Dermis blood vessel endothelial cell (primary cell): ENCODE data around the gene BLOC1S1. TPM values are rescaled to one million over a fixed set of nuclear protein-coding genes. Genes with fewer than 3 reads are reported as not detected.

Experiments
- DNase-seq: peaks from one replicate; pipeline ENCODE4 v3.0.0; 2010
- total RNA-seq: library from RNA; depleted of rRNA; stranded (reverse); fragments of >200 nt; gene quantifications from 2 replicates; pipeline ENCODE4 v1.2.3, GENCODE V29; 2014

The BLOC1S1 gene
- total RNA-seq, 1 donor from 2014 or later, result 55.8 TPM

DNA sequence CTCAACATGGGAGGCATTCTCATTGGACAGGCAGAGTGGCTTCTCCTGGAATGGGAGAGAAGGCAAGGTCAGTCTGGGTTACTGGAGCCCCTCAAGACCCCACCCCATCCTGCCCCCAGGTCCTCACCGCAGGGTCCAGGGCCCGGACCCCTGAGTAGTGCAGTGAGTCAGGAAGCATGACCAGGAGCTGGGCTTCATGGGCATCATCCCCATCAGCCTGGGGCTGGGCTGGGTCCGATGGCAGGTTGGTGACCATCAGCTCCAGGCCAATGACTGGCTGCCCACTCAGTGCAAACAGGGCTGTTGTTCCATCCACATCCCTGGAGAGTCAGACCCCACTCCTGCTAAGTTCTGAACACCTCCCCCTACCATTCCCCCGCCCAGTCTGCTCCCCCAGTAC lies 21.2 kb upstream of the BLOC1S1 start:
- no peak for DNase-seq

DNA sequence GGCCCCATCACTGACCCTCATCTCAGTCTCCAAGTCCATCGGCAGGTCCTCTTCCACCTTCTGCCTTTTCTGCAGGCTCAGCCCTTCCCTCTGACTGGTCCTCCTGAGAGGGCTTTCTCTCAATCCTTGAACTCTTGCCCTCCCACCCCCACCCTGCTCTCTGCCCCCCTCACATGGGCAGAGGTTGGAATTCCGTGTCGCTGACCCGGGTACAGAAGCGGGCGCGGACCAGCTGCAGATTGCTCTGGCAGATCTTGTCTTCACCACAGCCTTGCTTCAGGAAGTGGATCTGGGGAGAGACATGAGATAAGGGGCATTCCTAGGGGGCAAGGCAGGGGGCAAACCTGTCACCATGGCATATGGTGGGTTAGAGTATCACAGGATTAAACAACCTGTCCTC lies 20.5 kb upstream of the BLOC1S1 start:
- no peak for DNase-seq

- DNase-seq, result no peak
Observed at GRCh38 chr12:55696141-55696540, 19.7 kb upstream of the BLOC1S1 start.

DNA sequence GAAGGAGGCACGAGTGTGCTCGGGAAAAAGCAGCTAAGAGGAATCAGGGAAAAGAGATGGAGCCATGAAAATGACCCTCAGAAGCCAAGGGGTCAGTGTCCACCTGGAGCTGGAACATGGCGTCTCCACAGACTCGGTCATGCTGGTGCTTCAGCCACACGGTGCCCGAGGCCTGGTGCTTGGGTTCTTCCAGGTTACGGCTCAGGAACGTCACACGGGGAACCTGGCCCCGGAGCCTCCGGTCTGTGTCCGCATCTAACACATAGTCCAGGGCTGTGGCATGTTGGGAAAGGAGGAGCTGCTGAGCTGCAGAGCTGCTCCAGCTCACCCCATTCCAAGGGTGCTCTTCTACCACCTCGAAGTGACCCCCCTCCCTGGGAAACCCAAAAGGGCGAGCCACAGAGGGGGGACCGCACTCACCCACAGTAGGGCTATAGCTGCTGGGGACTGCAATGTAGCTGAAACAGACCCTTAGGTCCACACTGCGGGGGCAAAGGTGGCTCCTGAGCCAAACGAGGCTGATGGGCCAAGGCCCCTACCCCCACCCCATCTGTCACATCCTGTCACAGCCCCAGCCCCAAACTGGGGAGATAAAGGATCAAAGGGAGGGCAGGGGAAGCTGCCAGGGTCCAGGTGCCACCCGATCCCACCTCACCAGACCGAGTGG lies 18.9 kb upstream of the BLOC1S1 start:
- no peak for DNase-seq

DNA sequence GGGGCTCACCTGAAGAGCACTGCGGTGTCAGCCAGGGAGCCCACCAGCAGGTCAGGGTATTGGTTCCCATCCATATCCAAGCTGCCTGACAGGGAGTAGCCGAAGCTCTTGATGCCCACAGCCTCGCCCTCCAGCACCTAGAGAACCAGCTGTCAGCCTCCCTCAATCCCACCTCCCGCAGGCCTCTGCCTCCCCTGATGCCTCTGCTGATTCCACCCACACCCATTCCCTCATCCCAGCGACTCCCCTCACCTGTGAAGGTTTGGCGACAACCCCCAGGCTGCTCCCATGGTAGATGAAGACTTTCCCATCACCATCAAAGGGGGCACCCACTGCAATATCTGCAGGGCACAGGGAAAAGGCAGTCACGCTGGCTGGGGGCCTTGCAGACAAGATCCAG lies 18.2 kb upstream of the BLOC1S1 start:
- DNase-seq, result no peak

DNA sequence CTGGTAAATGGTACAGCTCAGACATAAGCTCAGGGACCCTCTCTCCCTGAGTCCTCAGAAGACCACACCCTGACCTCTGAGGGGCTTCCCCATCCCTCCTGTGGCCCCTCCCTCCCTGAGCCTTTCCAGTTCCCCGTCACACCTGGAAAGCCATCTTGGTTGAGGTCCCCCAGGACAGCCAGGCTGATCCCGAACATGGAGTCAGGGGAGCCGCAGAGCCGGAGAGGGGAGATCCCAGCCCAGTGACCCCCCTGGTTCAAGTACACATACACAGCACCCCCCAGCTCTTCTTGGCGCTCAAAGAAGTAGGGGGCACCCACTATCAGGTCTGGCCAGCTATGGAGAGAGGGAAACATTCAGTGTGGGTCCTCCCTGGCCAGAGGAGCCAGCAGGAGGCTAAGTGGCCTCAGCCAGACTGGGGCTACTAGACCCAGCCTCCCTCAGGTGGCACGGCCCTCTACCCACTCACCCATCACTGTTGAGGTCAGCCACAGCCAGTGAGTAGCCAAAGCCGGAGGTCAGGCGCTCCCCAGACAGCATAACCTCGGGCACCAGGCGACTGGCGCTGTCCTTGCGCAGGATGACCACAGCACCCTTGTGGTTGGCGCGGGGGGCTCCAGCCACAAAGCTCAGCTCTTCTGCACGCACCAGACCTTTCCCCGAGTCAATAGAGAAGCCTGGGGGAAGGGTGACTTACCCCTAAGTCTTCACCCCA lies 17.4 kb upstream of the BLOC1S1 start:
- no peak for DNase-seq

GRCh38 chr12:55698965-55699364 lies 16.9 kb upstream of the BLOC1S1 start:
- no peak for DNase-seq

GRCh38 chr12:55699471-55700055 lies 16.3 kb upstream of the BLOC1S1 start:
- DNase-seq, result no peak

DNA sequence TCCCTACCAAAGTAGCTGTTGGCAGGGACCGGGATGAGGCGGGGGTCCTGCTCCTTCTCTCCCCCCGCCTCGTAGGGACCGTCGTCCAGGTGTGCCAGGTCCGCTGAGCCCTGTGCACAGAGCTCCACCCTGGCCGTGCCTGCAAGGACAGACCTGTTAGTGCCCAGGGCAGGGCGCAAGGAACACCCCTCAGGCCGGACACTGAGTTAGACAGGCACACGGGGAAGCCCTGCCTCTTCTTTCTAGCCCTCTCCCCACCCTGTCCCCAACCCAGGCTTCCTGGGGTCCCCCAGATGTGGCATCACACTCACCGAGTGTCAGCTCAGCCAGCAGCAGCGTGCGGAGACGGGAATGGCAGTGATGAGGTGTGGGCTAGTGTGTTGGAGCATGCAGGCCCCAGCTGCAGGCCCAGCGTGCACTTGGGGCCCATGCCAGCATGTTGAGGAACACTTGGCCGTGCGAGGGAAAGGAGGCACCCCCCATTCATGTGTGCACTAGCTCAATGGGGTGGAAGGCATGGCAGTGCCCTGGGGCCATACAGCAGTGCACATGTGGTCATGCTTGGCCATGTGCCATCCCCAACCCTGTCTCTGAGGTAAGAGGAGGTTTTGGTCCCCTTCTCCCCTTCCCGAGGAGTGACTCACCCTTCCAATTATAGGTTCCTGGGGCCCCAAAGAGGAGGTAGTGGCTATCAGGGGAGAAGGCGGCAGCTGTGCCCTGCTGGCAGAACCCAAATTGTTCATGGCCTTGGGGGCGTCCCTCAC lies 15.4 kb upstream of the BLOC1S1 start:
- no peak for DNase-seq

DNA sequence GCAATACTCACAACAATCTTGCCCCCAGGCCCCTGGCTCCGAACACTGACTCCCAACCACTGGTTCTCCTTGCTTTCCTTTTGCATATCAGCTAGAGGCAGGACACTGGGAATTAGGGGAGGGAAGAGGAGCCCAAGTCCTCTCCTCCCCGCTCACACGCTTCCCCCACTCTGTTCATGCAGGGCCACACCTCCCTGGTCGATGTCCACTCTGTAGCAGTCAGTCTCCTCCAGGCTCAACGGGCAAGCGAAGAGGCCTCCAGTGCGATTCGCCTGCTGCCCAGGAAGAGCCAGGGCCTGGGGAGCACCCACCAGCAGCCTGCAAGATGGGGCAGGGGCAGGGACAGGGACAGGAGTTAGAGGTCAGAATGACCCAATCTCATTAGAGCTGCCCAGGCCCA lies 13.0 kb upstream of the BLOC1S1 start:
- no peak for DNase-seq

DNA sequence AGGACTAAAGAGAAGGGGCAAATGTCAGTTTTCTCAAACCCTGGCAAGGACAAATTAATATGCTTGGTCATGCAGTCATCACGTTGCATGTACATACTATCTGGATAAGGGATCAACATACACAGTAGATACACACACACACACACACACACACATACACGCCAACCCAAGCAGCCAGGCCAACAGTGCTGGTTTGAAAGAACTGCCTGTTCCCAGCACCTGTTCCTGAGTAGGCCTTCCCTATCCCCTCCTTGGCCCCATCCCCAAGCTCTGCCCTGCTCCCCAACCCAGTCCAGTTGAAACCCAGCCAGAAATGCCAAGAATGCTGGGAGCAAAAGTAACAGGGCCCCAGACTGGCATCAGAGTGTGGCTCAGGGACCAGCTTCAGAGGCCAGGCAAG lies 12.6 kb upstream of the BLOC1S1 start:
- DNase-seq, result no peak

DNA sequence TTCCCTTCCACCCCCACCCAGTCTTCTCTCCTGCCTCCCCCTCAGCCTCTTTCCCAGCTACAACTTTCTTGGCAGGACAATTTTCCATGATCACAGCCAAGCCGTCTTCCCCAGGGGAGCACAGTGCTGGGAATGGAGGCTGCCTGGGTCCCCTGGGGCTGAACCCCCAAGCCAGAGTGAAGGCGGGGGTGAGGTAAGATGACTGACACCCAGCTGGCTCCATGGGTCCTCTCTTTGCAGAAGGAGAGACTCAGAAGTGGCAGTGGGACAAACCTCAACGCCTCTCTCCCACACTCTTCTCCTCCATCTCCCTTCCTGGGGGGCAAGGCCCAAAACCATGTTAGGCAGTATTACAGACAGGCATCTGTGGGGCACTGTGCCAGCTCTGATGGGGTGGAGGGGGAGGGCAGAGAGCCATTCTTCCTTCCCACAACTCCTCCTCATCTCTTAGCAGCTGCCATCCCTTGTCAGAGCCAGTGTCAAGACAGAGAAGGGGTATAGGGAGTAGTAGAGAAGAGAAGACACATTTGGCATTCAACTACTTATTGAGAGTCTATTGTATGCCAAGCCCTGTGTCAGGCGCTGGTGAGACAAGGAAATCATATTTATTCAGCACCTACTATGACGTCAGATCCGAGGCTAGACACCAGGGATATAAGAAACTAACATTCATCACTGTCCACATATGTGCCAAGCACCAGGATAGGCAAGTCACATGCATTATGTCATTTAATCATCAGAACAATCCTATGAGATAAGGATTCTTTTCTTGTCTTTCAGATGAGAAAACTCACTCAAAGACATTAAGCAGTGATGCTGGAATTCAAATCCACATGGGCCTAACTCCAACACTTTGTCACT lies 11.7 kb upstream of the BLOC1S1 start:
- DNase-seq, result no peak

DNA sequence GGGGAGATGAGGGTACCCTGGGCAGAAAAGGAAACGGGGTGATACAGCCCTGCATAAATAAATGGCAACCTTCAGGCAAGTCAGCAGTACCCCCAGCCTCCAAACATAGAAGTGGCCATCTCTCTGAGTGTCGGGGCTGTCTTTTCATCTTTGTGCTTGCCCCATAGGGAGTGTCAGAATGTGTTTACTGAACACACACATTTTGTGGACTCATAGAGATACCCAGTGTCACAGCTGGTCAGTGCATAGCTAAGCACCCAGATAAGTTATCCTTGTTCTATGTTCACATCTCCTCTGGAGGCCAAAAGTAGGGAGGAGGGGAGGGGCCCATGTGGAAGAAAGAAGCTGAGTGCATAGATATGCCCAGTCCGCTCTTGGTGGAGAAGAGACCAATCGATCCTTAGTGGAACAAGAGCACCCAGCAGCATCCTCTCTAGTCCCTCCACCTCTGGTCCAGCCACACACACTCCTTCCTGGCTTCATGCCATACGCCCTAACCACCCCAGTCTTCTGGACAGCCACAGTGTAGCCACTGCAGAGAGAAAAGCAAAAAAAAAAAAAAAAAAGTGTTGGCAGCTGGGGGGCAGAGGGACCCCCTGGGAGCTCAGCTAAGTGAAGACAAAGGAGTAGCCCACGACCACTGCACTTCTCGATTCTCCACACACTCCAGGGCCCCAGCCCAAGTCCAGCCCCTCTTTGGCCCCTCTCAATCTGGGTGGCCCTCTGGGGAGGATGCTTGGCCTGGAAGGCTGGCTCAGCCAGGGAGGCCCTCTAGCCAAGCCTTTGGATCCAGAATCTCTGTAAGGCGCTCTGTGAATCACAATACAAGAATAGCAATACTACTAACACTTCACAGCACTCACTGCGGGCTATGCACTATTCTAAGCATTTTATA lies 10.8 kb upstream of the BLOC1S1 start:
- no peak for DNase-seq

DNA sequence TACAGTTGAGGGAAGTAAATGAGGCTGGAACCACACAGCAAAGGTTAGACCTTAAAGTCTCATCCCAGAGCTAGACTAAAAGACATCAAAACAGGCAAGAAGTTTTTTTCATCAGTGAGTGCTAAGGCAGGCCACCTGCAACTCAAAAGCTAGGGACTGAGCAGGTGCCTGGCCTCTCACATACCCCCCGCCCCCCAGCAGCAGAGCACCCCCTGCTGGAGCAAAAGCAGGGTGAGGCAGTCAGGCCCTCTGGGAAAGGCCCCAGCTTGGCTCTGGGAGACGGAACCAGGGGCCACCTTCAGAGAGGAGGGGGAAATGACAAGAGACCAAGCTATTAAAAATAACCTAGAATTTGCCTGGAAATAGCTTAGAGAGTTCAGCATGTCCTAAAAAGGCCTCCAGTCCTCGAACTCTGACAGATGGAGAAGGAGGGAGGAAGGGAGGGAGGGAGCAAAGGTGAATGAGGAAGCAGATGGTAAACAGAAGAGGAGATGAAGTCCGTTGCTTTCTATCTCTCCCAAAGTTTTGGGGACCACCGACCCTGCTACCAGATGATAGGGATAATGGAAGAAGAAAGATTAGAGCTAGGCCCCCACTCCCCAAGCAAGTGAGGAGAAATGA lies 10.0 kb upstream of the BLOC1S1 start:
- no peak for DNase-seq

GRCh38 chr12:55706568-55707218 lies 9.2 kb upstream of the BLOC1S1 start:
- no peak for DNase-seq

DNA sequence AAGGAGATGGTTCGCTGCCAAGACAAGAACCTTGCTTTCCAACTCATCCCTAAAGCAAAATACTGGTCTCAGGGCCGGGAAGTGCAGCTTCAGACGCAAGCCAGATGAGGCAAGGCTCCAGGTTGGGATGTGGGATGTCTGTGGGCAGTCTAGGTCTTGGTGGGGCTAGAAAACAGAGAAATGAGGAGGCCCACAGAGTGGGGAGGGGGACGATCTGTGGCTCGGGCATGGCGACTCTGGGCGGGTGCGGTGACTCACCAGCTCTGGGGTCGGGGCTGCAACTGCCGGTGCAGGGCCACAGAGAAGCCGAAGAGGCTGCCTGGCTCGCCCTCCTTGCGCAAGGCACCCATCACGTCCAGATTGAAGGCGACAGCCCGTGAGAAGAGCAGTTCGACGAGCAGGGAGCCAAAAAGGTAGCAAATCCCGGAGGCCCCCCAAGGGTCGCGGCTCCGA lies 8.6 kb upstream of the BLOC1S1 start:
- no peak for DNase-seq

- DNase-seq, result no peak
Observed at GRCh38 chr12:55707841-55708694, 7.8 kb upstream of the BLOC1S1 start, which contains the start of gene ITGA7. Gene ITGA7 (minus strand): TSS chr12:55707904. CDS start chr12:55707682, 222 bp downstream.

GRCh38 chr12:55708695-55709233 lies 7.1 kb upstream of the BLOC1S1 start:
- DNase-seq, result no peak
